Measurements from ENCODE around the gene HEATR3.
A peak's percentile ranks its signal among the peaks of the same experiment; 100 is the strongest.

Gene HEATR3

DNA sequence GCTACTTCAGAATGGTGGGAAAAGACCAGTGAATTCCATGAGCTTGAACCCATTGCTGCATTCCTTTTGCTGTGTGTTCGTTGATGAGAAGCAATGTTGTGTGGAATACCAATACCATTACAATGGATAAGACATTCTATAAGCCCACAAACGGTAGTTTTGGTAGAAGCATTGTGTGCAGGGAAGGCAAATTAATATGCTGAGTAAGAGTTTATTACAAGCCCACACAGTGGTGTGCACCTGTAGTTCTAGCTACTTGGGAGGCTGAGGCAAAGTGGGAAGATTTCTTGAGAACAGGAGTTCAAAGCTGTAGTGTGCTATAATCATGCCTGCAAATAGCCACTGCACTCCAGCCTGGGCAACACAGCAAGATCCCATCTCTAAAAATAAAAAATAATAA lies 67.4 kb downstream of the HEATR3 start:
- DNase-seq (ENCODE audit: low read depth) = no peak
- TF ChIP-seq, protein P1, sequence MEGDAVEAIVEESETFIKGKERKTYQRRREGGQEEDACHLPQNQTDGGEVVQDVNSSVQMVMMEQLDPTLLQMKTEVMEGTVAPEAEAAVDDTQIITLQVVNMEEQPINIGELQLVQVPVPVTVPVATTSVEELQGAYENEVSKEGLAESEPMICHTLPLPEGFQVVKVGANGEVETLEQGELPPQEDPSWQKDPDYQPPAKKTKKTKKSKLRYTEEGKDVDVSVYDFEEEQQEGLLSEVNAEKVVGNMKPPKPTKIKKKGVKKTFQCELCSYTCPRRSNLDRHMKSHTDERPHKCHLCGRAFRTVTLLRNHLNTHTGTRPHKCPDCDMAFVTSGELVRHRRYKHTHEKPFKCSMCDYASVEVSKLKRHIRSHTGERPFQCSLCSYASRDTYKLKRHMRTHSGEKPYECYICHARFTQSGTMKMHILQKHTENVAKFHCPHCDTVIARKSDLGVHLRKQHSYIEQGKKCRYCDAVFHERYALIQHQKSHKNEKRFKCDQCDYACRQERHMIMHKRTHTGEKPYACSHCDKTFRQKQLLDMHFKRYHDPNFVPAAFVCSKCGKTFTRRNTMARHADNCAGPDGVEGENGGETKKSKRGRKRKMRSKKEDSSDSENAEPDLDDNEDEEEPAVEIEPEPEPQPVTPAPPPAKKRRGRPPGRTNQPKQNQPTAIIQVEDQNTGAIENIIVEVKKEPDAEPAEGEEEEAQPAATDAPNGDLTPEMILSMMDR (conservative IDR thresholded peaks at IDR 0.05; ENCODE audit: low read depth, low read length) = no peak
- no peak overlapping the region for H3K4me3 ChIP-seq (ENCODE audit: low read depth, low read length)

DNA sequence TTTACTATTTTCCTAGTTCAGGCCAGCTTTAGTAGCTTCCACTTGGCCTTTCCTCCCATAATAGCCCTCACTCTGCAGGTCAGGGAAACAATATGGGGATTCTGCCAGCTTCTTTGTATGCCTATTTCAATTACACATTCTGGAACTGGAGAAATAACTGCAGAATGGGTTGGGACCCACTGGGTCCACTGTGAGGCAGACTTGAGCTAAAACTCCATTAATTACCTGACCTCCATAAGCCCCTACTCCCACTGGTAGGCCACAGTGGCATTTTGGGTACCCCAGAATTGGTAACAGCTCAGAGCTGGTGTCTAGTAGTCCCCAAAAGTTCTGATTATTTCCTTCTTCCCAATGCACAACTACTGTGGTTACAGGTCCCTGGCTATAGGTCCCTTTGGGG lies 70.6 kb downstream of the HEATR3 start:
- TF ChIP-seq, protein P1 (conservative IDR thresholded peaks at IDR 0.05; ENCODE audit: low read depth, low read length) = peak; percentile 43
- DNase-seq (ENCODE audit: low read depth) = no peak
- no peak overlapping the region for H3K4me3 ChIP-seq (ENCODE audit: low read depth, low read length)

DNA sequence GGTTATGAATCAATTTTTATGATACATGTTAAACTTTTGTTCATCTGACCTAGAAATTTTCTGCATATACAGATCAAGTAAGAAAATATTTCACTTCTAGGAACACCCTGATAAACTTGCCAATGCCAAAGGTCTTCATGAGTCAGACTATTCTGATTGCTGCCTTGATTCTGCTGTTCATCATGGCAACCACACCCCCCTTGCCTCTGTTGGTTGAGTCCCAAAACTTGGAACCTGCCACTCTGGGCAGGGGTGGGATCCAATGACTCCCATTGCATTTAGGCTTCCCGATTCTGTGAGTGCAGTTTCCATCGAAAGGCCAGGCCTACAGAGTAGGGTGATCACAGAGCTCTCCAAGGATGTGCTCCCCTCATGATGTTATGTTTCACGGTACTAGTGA lies 71.5 kb downstream of the HEATR3 start:
- H3K4me3 ChIP-seq (ENCODE audit: low read depth, low read length) = no peak overlapping the region
- DNase-seq (ENCODE audit: low read depth) = no peak
- TF ChIP-seq, protein P1 (conservative IDR thresholded peaks at IDR 0.05; ENCODE audit: low read depth, low read length) = no peak

DNA sequence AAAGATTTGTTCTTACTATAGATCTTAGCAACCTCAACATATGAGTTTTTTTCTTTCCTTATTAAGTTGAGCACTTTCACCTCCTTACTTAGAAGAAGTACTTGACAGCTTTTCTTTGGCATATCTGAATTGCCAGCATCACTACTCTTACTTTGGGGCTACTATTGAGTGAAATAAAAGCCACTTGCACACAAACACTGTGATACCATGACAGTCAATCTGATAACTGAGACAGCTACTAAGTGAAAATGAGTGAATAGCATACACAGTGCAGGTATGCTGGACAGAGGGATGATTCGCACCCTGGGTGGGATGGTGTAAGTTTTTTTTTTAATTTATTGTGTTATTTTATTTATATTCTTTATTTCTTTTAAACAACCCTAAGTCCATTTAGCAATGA lies 73.8 kb downstream of the HEATR3 start:
- TF ChIP-seq, protein P1 (conservative IDR thresholded peaks at IDR 0.05; ENCODE audit: low read depth, low read length) = no peak
- no peak for DNase-seq (ENCODE audit: low read depth)
- H3K4me3 ChIP-seq (ENCODE audit: low read depth, low read length) = no peak overlapping the region

DNA sequence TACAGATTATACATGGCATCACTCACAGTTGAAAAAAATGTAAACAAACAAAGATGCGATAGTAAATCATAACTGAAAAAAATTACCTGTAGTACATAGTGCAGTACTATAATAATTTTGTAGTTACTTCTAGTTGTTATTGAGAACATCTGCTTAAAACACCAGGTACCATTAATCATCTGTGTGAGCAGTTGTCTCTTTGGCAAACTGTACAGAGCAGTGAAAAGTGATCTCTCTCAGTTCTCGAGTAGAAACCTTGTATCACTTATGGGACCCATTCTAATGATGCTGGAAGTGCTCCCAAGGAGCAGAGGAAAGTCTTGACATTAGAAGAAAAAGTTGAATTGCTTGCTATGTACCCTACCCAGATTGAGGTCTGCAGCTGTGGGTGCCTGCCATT lies 78.4 kb downstream of the HEATR3 start:
- TF ChIP-seq, protein P1 (conservative IDR thresholded peaks at IDR 0.05; ENCODE audit: low read depth, low read length) = no peak
- H3K4me3 ChIP-seq (ENCODE audit: low read depth, low read length) = no peak overlapping the region
- no peak for DNase-seq (ENCODE audit: low read depth)

DNA sequence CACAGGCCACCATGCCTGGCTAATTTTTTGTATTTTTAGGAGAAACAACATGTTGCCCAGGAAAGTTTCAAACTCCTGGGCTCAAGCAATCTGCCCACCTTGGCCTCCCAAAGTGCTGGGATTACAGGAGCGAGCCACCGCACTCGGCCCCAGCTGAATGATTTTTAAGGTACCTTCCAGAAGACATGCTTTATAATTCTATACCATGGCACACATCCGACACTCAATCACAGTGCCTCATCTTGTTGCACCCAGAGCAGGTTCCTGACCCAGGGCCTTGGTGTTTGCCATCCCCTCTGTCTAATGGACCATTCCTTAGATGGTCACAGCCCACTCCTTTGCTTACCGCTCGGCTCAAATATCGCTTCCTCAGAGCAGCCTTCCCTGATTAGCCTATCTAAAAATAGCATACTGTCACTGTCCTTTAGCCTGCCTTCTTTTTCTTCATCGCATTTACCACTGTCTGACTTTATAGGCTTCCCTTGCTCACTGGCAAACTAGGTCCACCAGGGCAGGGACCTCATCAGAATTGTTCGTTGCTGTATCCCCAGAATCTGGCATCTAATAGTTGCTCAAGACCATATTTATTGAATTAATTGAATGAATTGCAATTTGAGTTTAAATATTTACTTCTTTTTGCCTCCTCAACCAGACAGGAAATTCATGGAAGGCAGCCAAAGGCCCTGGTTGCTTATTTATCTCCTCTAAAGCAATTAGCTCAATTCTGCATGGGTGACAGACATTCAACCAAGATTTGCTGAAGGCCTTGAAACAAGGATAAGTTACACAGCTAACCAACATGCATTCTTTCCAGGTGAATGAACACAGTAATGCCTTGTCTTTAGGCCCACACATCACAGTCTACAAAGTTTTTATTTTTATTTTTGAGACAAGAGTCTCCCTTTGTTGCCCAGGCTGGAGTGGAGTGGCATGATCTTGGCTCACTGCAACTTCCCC lies 81.0 kb downstream of the HEATR3 start:
- H3K4me3 ChIP-seq (ENCODE audit: low read depth, low read length) = no peak overlapping the region
- TF ChIP-seq, protein P1 (conservative IDR thresholded peaks at IDR 0.05; ENCODE audit: low read depth, low read length) = no peak
- DNase-seq (ENCODE audit: low read depth) = no peak

DNA sequence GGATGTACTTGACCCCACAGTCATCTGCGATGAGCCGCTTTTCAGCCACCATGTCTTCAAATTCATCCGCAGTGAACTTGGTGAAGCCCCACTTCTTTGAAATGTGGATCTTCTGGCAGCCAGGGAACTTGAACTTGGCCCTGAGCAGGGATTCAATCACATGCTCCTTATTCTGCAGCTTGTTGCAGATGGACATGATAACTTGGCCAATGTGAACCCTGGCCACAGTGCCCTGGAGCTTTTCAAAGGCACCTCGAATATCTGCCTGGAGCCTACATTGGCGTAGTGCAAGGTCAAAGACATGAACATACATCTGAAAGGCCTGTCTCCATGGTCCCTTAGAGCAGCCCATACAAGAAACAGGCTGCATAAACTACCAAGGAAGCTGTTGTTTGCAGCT lies 85.6 kb downstream of the HEATR3 start:
- DNase-seq (ENCODE audit: low read depth) = no peak
- no peak overlapping the region for H3K4me3 ChIP-seq (ENCODE audit: low read depth, low read length)
- TF ChIP-seq, protein P1 (conservative IDR thresholded peaks at IDR 0.05; ENCODE audit: low read depth, low read length) = no peak

All from choroid plexus epithelial cell (primary cell).